Memory B cell (primary cell): ENCODE data around the gene SH3RF2.
"Not testable (repeated sequence)": the region's sequence is repeated elsewhere in the genome, so short reads cannot be mapped to it uniquely, and the experiment has no call there.

Source experiments
- ATAC-seq: fragments of 150-1000 bp; cut with Tn5 transposase; 2 replicates; pipeline ENCODE4 v1.10.0; 2021; ENCODE audit warnings: low read depth, mild to moderate bottlenecking, moderate library complexity
- DNase-seq, 2 donors: peaks; one replicate each; pipeline ENCODE4 v3.0.0; 2022; ENCODE audit warnings: low spot score in 2 of 2
- H3K27ac Mint-ChIP-seq: one replicate; pipeline ENCODE4 v1.8.0; 2022; ENCODE audit warnings: mild to moderate bottlenecking, moderate library complexity, mixed read lengths
- H3K27me3 Mint-ChIP-seq: one replicate; pipeline ENCODE4 v1.8.0; 2022; ENCODE audit warnings: mixed read lengths
- H3K36me3 Mint-ChIP-seq: one replicate; pipeline ENCODE4 v1.8.0; 2022; ENCODE audit warnings: mild to moderate bottlenecking, mixed read lengths
- H3K4me1 Mint-ChIP-seq: one replicate; pipeline ENCODE4 v1.8.0; 2022; ENCODE audit warnings: mixed read lengths
- H3K4me3 Mint-ChIP-seq: one replicate; pipeline ENCODE4 v1.8.0; 2022; ENCODE audit warnings: mild to moderate bottlenecking, moderate library complexity, mixed read lengths
- H3K9me3 Mint-ChIP-seq: one replicate; pipeline ENCODE4 v1.8.0; 2022; ENCODE audit warnings: mixed read lengths

The SH3RF2 gene

DNA sequence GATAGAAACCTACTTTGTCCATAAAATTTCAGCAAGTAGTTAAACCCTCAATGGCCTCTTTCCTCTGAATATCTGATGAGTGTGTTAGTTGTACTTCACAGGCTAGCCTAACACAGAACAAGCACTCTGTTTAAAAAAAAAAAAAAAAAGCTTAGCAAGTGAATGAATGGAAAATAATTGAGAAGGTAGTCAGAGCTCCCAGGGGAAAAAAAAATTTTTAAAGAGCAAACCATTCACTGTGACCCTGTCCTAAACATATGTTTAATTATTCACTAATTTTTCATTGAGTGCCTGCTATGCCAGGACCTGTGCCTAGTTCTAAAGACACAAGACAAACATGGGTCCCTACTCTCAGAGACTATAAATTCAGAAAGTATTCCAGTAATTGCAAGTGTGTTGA lies 69.3 kb downstream of the SH3RF2 start:
- Mint-ChIP-seq H3K9me3 (no peaks in the 10 kb centered on the region), H3K27me3 (peaks cover 2% of the 10 kb centered on the region), H3K27ac (no peak overlapping the region), H3K4me3 (no peak overlapping the region), H3K36me3 (no peaks in the 10 kb centered on the region), H3K4me1 (no peaks in the 10 kb centered on the region)
- ATAC-seq (no peak), DNase-seq (no peak)

DNA sequence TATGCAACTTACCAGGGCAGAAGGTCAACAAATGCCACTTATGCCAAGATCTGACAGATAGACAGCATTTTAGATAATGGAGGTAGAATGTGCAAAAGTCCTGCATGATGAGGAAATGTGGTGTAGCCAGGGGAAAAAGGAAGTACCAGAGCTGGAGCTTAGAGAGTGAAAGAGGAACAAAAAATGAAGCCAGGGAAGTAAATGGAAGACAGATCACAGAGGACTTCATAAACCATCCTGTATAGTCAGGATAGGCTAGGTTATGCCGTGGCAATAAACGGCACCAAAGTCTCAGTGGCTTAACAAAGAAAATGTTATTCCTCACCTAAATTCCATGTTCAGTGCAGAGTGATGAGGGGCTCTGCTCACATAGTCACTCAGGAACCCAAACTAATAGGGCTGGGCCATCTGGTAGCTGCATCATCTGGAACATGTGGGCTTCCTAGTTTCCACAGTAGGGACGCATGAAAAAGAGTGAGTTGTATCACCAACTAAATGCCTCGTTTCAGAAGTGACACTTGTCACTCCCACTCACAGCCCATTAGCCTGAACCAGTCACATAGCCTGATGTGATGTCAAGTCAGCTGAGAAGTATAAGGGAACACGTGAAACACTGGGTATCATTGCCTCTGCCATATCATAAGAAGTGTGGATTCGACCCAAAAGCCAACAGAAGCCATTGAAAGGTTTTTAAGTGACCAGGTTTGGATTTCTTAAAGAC lies 70.3 kb downstream of the SH3RF2 start:
- Mint-ChIP-seq H3K4me3 (no peak overlapping the region), H3K9me3 (no peaks in the 10 kb centered on the region), H3K4me1 (no peaks in the 10 kb centered on the region), H3K36me3 (no peaks in the 10 kb centered on the region), H3K27me3 (peaks cover 2% of the 10 kb centered on the region), H3K27ac (no peak overlapping the region)
- DNase-seq: no peak
- no peak for ATAC-seq

DNA sequence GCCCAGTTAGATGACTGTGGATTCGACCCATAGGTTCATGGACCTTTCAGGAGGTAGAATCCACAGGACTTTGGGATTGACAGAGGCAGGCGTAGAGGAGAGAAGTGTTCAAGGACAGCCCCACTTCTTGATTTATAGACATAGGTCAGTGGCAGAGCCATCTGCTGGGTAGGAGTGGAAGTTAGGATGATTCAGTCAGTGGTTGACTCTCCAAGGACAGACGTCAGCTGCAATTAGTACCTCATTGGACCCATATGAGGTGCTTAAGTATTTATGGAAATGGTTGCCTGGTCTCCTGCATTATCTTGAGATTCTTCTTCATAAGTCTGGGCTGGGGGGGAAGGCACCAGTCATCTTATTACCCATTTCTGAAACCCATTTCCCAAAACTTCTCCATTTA lies 70.9 kb downstream of the SH3RF2 start:
- no peaks in the 10 kb centered on the region for H3K36me3 Mint-ChIP-seq
- DNase-seq (no peak), ATAC-seq (no peak)
- H3K4me1 Mint-ChIP-seq: no peaks in the 10 kb centered on the region
- H3K27me3 Mint-ChIP-seq: peaks cover 2% of the 10 kb centered on the region
- no peak overlapping the region for H3K27ac Mint-ChIP-seq
- no peaks in the 10 kb centered on the region for H3K9me3 Mint-ChIP-seq
- no peak overlapping the region for H3K4me3 Mint-ChIP-seq

DNA sequence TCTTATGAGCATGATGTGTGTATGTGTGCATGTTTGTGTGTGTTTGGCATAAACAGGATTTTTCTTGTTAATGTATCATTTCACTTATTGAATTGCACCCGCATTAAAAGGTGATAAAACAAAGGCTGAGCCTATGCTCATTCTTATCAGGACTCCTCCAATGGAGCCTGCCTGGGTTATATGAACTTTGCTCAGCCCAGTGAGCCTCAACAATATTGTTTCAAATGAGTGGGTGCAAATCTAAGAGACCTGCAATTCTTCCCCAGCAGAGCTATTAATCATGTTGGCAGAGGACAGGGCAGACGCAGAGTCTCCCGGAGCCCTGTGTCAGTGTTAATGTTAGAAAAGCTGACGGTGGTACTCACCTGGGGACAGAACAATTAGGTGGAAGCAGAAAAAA lies 71.6 kb downstream of the SH3RF2 start:
- H3K4me1 Mint-ChIP-seq: no peaks in the 10 kb centered on the region
- peaks cover 2% of the 10 kb centered on the region for H3K27me3 Mint-ChIP-seq
- no peak overlapping the region for H3K27ac Mint-ChIP-seq
- no peak overlapping the region for H3K4me3 Mint-ChIP-seq
- H3K36me3 Mint-ChIP-seq: no peaks in the 10 kb centered on the region
- ATAC-seq: no peak
- no peak for DNase-seq
- peaks cover under 1% of the 10 kb centered on the region for H3K9me3 Mint-ChIP-seq

DNA sequence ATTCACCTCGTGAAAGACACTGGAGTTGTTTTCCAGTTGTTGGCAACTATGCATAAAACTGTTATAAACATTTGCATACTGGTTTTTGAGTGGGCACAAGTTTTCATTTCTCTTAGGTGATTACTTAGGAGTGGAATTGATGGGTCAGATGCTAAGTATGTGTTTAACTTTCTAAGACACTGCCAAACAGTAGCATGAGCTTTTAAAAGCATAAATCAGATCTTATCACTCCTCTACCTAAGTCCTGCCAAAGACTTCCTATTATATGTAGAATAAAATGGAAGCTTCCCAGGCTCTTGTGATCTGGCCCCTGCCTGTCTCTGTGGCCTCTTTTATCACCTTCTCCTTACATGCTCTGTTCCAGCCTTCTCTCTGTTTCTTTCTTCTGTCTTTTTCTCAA lies 72.6 kb downstream of the SH3RF2 start:
- peaks cover 1% of the 10 kb centered on the region for H3K9me3 Mint-ChIP-seq
- no peak overlapping the region for H3K4me3 Mint-ChIP-seq
- no peaks in the 10 kb centered on the region for H3K36me3 Mint-ChIP-seq
- no peaks in the 10 kb centered on the region for H3K4me1 Mint-ChIP-seq
- no peak for ATAC-seq
- peaks cover 4% of the 10 kb centered on the region for H3K27me3 Mint-ChIP-seq
- no peak for DNase-seq
- no peak overlapping the region for H3K27ac Mint-ChIP-seq

DNA sequence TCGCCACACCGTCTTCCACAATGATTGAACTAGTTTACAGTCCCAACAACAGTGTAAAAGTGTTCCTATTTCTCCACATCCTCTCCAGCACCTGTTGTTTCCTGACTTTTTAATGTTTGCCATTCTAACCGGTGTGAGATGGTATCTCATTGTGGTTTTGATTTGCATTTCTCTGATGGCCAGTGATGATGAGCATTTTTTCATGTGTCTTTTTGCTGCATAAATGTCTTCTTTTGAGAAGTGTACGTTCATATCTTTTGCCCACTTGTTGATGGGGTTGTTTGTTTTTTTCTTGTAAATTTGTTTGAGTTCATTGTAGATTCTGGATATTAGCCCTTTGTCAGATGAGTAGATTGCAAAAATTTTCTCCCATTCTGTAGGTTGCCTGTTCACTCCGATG lies 74.1 kb downstream of the SH3RF2 start:
- not testable (repeated sequence) for H3K27ac Mint-ChIP-seq, H3K9me3 Mint-ChIP-seq, ATAC-seq, DNase-seq, H3K36me3 Mint-ChIP-seq, H3K4me1 Mint-ChIP-seq, H3K4me3 Mint-ChIP-seq, H3K27me3 Mint-ChIP-seq

DNA sequence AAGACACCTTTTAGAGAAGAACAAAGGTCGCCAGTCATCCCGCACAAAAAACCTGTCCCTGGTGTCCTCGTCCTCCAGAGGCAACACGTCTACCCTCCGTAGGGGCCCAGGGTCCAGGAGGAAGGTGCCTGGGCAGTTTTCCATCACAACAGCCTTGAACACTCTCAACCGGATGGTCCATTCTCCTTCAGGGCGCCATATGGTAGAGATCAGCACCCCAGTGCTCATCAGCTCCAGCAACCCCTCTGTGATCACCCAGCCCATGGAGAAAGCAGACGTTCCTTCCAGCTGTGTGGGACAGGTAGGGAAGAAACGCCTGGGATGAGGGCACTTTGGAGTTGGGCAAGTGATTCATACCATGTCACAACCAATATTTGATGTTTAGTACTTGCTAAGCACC lies 77.4 kb downstream of the SH3RF2 start:
- H3K9me3 Mint-ChIP-seq: peaks cover 1% of the 10 kb centered on the region
- peaks cover 4% of the 10 kb centered on the region for H3K27me3 Mint-ChIP-seq
- no peak overlapping the region for H3K27ac Mint-ChIP-seq
- DNase-seq (no peak), ATAC-seq (no peak)
- no peak overlapping the region for H3K4me3 Mint-ChIP-seq
- no peaks in the 10 kb centered on the region for H3K36me3 Mint-ChIP-seq
- no peaks in the 10 kb centered on the region for H3K4me1 Mint-ChIP-seq

DNA sequence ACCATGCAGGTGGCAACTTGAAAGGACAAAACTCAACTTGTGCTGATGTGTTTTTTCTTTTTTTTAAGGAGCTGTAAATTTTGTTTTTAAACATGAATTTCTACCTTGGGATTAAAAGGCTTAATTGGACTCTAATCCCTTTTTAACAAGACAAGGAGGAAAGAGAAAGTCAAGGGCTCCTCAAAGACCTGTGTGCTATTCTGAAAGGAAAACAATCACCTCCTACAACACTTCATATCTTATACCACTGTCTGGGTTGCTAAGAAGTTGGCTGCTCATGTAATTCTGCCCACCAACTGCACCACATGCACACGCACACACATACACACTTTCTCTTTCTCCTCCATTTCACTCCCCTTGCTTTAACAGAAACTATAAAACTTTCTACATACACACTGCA lies 78.6 kb downstream of the SH3RF2 start:
- no peak overlapping the region for H3K4me3 Mint-ChIP-seq
- ATAC-seq (no peak), DNase-seq (no peak)
- peaks cover 1% of the 10 kb centered on the region for H3K9me3 Mint-ChIP-seq
- H3K36me3 Mint-ChIP-seq: no peaks in the 10 kb centered on the region
- H3K4me1 Mint-ChIP-seq: no peaks in the 10 kb centered on the region
- no peak overlapping the region for H3K27ac Mint-ChIP-seq
- H3K27me3 Mint-ChIP-seq: peaks cover 4% of the 10 kb centered on the region

DNA sequence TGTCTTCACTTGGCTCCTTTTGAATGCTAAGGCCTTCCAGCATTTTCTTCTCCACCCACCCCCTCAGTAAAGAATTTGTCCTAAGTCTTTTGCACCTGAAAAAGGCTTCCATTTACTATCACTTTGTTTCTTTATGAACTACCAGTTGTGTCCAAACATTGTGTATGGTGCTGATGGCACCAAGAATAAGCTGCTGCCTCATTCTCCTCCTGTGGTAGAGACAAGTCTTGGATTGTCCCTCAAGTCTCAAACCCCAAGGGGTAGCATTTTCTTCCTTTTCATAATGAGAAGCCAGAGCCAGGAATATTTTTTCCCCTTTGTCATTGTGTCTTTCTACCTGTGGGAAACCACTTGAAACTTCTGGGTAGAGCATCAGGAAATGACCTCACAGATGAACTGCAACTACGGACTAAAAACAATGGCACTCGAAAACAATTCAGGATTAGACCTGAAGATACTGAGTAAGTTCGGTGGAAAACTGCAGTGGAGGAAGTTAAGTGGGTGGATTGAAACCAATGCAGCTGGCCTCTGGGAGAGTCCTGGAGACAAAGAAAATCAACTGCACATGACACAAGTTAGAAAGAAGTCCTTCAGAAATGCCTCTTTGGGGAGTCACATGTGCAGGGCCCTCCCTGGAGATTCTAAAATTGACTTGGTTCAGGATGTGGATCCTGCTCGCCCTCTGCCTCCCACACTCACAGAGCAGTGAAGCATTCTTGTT lies 80.5 kb downstream of the SH3RF2 start:
- H3K4me3 Mint-ChIP-seq: no peak overlapping the region
- ATAC-seq (no peak), DNase-seq (no peak)
- H3K36me3 Mint-ChIP-seq: no peaks in the 10 kb centered on the region
- no peaks in the 10 kb centered on the region for H3K4me1 Mint-ChIP-seq
- H3K27me3 Mint-ChIP-seq: peaks cover 4% of the 10 kb centered on the region
- peaks cover 1% of the 10 kb centered on the region for H3K9me3 Mint-ChIP-seq
- H3K27ac Mint-ChIP-seq: no peak overlapping the region

DNA sequence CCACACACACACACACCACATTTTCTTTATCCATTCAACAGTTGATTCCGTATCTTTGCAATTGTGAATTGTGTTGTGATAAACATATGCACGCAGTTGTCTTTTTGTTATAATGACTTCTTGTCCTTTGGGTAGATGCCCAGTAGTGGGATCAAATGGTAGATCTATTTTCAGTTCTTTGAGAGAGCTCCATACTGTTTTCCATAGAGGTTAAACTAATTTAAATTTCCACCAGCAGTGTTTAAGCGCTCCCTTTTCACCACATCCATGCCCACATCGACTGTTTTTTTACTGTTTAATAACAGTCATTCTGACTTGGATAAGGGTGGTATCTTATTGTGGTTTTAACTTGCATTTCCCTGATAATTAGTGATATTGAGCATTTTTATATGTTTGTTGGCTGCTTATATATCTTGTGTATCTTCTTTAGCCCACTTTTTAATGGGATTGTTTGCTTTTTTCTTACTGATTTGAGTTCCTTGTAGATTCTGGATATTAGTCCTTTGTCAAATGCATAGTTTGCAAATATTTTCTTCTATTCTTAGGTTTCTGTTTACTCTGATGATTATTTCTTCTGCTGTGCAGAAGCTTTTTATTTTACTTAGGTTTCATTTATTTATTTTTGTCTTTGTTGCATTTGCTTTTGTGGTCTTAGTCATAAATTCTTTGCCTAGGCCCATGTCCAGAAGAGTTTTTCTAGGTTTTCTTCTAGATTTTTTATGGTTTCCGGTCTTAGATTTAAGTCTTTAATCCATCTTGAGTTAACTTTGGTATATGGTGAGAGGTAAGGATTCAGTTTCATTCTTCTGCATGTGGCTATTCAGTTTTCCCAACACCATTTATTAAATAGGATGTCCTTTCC lies 82.4 kb downstream of the SH3RF2 start:
- Mint-ChIP-seq H3K27me3 (peaks cover 2% of the 10 kb centered on the region), H3K4me3 (no peak overlapping the region), H3K36me3 (no peaks in the 10 kb centered on the region), H3K27ac (no peak overlapping the region), H3K9me3 (no peaks in the 10 kb centered on the region), H3K4me1 (no peaks in the 10 kb centered on the region)
- ATAC-seq (no peak), DNase-seq (no peak)

DNA sequence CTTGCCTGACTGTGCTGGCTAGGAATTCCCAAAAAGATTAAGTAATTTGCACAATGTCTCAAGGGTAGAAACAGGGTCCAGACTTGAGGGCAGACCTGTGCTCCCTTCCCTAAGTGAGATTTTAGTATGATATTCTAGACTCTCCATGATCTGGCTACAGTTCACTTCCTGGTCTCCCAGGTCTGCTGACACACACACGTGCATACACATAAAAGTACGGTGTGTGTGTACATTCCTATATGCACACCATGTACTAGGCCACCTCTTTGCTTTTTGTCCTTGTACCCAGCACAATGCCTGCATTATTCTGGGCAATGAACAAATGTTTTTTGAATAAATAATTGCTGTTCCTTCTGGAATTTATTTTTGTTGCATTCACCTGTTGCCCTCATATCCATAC lies 83.7 kb downstream of the SH3RF2 start:
- Mint-ChIP-seq H3K9me3 (no peaks in the 10 kb centered on the region), H3K4me1 (no peaks in the 10 kb centered on the region)

DNA sequence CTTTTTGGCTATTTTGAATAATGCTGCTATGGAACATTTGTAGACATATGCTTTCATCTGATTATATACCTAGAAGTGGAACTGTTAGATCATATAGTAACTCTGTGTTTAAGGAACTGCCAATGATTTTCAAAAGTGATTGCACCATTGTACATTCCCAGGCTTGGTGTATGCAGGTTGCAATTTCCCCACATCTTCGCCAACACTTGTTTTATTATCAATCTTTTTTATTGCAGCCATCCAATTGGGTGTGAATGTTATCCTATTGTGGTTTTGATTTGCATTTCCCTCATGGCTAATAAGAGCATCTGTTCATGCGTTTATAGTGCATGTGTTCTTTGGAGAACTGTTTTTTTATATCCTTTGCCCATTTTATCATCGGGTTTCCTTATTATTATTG lies 87.7 kb downstream of the SH3RF2 start:
- no peak overlapping the region for H3K4me3 Mint-ChIP-seq
- no peaks in the 10 kb centered on the region for H3K36me3 Mint-ChIP-seq
- peaks cover 9% of the 10 kb centered on the region for H3K27me3 Mint-ChIP-seq
- no peaks in the 10 kb centered on the region for H3K4me1 Mint-ChIP-seq
- DNase-seq (no peak), ATAC-seq (no peak)
- H3K27ac Mint-ChIP-seq: no peak overlapping the region
- H3K9me3 Mint-ChIP-seq: no peaks in the 10 kb centered on the region

More for the DNA sequence above, 83.7 kb downstream of the SH3RF2 start:
- no peak for DNase-seq
- Mint-ChIP-seq H3K27me3 (peaks cover 4% of the 10 kb centered on the region), H3K27ac (no peak overlapping the region), H3K4me3 (no peak overlapping the region), H3K36me3 (no peaks in the 10 kb centered on the region)
- no peak for ATAC-seq

DNA sequence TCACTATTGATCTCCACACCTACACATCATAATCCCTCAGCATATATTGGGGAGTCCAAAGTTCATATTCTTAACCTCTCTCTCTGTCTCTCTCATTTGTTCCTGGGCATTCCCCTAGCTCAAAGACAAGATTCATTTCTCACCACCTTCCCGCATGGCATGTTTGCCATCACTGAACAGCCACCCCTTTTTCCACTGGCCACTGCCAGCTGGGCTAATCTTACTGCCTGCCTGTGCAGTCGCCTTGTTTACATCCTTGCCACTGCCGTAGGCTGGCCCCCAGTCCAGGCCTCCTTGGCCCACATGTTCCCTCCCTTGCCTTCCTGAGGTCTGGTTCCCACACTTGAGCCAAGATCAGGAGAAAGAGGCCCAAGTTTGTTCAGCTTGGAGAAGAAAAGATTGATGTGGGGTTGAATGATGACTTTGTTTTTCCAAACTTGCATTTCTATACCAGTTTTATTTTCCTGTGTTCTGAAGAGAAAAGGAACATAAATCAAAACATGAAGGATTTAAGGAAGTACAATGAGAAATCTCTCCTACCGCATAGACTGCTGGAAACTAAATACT lies 88.8 kb downstream of the SH3RF2 start:
- Mint-ChIP-seq H3K9me3 (no peaks in the 10 kb centered on the region), H3K27ac (no peak overlapping the region), H3K4me3 (no peak overlapping the region), H3K27me3 (peaks cover 9% of the 10 kb centered on the region), H3K4me1 (no peaks in the 10 kb centered on the region), H3K36me3 (no peaks in the 10 kb centered on the region)
- ATAC-seq (no peak), DNase-seq (no peak)

DNA sequence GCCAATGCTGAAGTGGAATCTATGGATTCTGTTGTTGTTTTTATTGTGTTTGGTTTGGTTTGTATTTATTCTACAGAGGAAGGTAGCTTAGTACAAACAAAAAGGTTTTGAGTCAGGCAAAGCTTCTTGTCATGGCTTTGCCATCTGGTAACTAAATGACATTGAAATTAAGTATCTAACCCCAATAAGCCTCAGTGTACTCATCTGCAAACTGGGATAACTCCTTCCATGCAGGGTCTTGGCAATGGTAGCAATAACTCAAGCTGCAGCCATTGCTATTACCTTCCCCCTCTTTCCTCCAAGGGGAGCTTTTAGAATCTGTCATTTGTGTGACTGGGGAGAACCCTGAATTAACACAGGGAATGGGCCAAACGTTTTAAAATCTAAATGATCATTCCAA lies 89.3 kb downstream of the SH3RF2 start:
- ATAC-seq: no peak
- no peak for DNase-seq
- Mint-ChIP-seq H3K27ac (no peak overlapping the region), H3K27me3 (peaks cover 9% of the 10 kb centered on the region), H3K9me3 (no peaks in the 10 kb centered on the region), H3K36me3 (no peaks in the 10 kb centered on the region), H3K4me1 (no peaks in the 10 kb centered on the region), H3K4me3 (no peak overlapping the region)
